Measurements from ENCODE around the gene C2CD3.

DNA sequence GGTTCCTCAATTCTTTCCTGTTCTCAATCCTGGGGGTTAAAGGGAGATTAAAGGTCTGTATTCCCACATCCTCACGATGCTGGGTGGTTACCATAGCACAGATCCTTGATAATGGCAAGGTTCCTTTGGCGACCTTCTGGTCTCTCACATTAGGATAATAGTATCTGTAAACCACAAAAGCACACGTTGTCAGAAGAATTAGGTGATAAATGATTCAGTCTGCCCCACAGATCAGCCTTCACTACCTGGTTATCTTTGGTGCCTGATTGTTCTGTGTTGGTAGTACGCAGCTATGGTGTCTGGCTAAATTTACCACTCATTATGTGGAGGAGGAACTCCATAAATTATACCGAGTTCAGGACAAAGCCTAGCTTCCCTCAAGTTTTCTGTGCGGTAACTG is 78.4 kb downstream of the C2CD3 start:
- TF ChIP-seq EZH2phosphoT487 (IDR thresholded peaks at IDR 0.05; ENCODE audit: insufficient read depth, low read depth) = no peak
- no peak for TF ChIP-seq EZH2 (IDR thresholded peaks at IDR 0.05; ENCODE audit: insufficient read depth, poor library complexity, severe bottlenecking)
